Psoas muscle (tissue), 8 donors: Measurements from ENCODE around the gene BRWD1. TPM values are rescaled to one million over a fixed set of nuclear protein-coding genes. Genes with fewer than 3 reads are reported as not detected.

Source experiments
- ATAC-seq, 4 donors: fragments of 200-7000 bp; cut with Tn5 transposase; one replicate each; pipeline ENCODE4 v1.9.1; 2020; ENCODE audit warnings: moderate library complexity in 3 of 4, mild to moderate bottlenecking in 2 of 4
- DNase-seq, 2 donors: peaks; one replicate each; pipeline ENCODE4 v3.0.0-alpha.2; 2020
- H3K27ac ChIP-seq: fragments of 200-600 bp; one replicate; pipeline ENCODE4 v1.8.0; 2022
- H3K27me3 ChIP-seq, 3 donors: fragments of 200-600 bp in 1 of 3; one replicate each; pipeline versions ENCODE4 v1.6.1 to v1.8.0; 2013 to 2022; ENCODE audit warnings: low read length in 2 of 3, mild to moderate bottlenecking in 2 of 3, moderate library complexity in 1 of 3; ENCODE audit not compliant: insufficient read depth in 3 of 3
- H3K36me3 ChIP-seq, 2 donors: fragments of 200-600 bp in 1 of 2; one replicate each; pipeline versions ENCODE4 v1.6.1 to v1.8.0; 2013 to 2022; ENCODE audit warnings: low read depth in 1 of 2, mild to moderate bottlenecking in 1 of 2, moderate library complexity in 1 of 2; ENCODE audit not compliant: insufficient read depth in 1 of 2
- H3K4me1 ChIP-seq: fragments of 200-600 bp; one replicate; pipeline ENCODE4 v1.8.0; 2022
- H3K4me3 ChIP-seq: fragments of 200-600 bp; one replicate; pipeline ENCODE4 v1.8.0; 2022; ENCODE audit warnings: mild to moderate bottlenecking
- H3K9me3 ChIP-seq: fragments of 200-600 bp; one replicate; pipeline ENCODE4 v1.8.0; 2022
- CTCF ChIP-seq: fragments of 200-600 bp; IDR thresholded peaks from one replicate; pipeline ENCODE4 v1.8.0; 2022; ENCODE audit warnings: antibody characterized with exemption
- WGBS, 3 donors: extraction: QIAGEN DNeasy Blood & Tissue Kit; methylation state at CpG; one replicate each; pipeline versions ENCODE4 v1.1.6 to v1.1.7; 2013; 5-methylcytosine and 5-hydroxymethylcytosine counted together
- intact Hi-C, 2 donors: fragments of 100-400 bp; cut with DNase I; formaldehyde crosslinking; loops; one replicate each; pipeline versions ENCODE4 v1.11.0 to v1.14.2; 2022
- polyA plus RNA-seq, 3 donors: library from polyadenylated mRNA; stranded (reverse); fragments of 200-250 nt; gene quantifications; one replicate each; pipeline ENCODE4 v1.2.3, GENCODE V29; 2013
- total RNA-seq, 4 donors: library from RNA; stranded (reverse); fragmentation: NEBNext Ultra II Directional in 2 of 4; extraction: Animal tissue kit (Norgen Biotek cat#: 25700) in 2 of 4; gene quantifications; one replicate each; pipeline versions ENCODE4 v1.2.1 to v1.2.4, GENCODE V29; 2021 to 2023
- donor health status: healthy with polysubstance abuse.
- donor health status: DM: no; HTN: no; CAD: no; lungs with moderate emphysema.
- donor health status: Bipolar disorder and iron deficiency.
- donor health status: healthy.
- donor health status: DM: yes; HTN: yes; CAD: no.
- donor health status: DM: no; HTN: no; CAD: no.
- donor health status: DM: no; HTN: no; CAD: no.
- donor health status: DM: yes; HTN: yes; CAD: no.

The BRWD1 gene
- total and polyA plus RNA-seq, 7 donors, result 12.6 to 33.0 (median 30.2) TPM

- H3K27me3 ChIP-seq, result no peaks in the 10 kb centered on the region
- H3K27ac ChIP-seq, result no peak overlapping the region
- WGBS, 3 donors, result 92 to 98% (median 98%) methylated on average over 1 of the region's 1 CpG
- TF ChIP-seq CTCF, result no peak
- H3K9me3 ChIP-seq, result no peaks in the 10 kb centered on the region
- H3K4me3 ChIP-seq, result no peak overlapping the region
- intact Hi-C loops, result no loop called here
- H3K36me3 ChIP-seq, result peaks cover 10 to 59% of the 10 kb centered on the region in 2 donors
- H3K4me1 ChIP-seq, result peaks cover 3% of the 10 kb centered on the region
- no peak for DNase-seq
- no peak for ATAC-seq
Measured at GRCh38 chr21:39193380-39193779, 120.1 kb downstream of the BRWD1 start.

GRCh38 chr21:39189857-39190604 lies 123.4 kb downstream of the BRWD1 start:
- intact Hi-C loops, result loop anchor here in 1 of 2 donors (10.0 kb wide), 1 partner anchor 195 kb away; a partner anchor contains a TSS
- no peak for ATAC-seq
- no peak for TF ChIP-seq CTCF

GRCh38 chr21:39188521-39189139 lies 124.8 kb downstream of the BRWD1 start:
- H3K9me3 ChIP-seq, result no peaks in the 10 kb centered on the region
- H3K4me1 ChIP-seq, result peaks cover 15% of the 10 kb centered on the region
- no peak overlapping the region for H3K27ac ChIP-seq
- no peak for TF ChIP-seq CTCF
- peaks cover 0 to 11% of the 10 kb centered on the region in 2 donors for H3K36me3 ChIP-seq
- ATAC-seq (no peak), DNase-seq (no peak)
- 68 to 85% (median 73%) methylated on average over 2 of the region's 2 CpGs for WGBS, 3 donors
- no peaks in the 10 kb centered on the region for H3K27me3 ChIP-seq
- intact Hi-C loops, result loop anchor here in 1 of 2 donors (10.0 kb wide), 1 partner anchor 196 kb away; a partner anchor contains a TSS
- H3K4me3 ChIP-seq, result no peak overlapping the region

More at GRCh38 chr21:39189857-39190604, 123.4 kb downstream of the BRWD1 start:
- no peak overlapping the region for H3K27ac ChIP-seq
- DNase-seq, result no peak
- no peak overlapping the region for H3K4me3 ChIP-seq
- no peaks in the 10 kb centered on the region for H3K27me3 ChIP-seq
- no peaks in the 10 kb centered on the region for H3K9me3 ChIP-seq
- H3K4me1 ChIP-seq, result peaks cover 7% of the 10 kb centered on the region
- H3K36me3 ChIP-seq, result peaks cover 0 to 25% of the 10 kb centered on the region in 2 donors

- Histone ChIP-seq H3K27ac (no peak overlapping the region), H3K4me3 (no peak overlapping the region), H3K36me3 (peaks cover 0 to 6% of the 10 kb centered on the region in 2 donors), H3K4me1 (peaks cover 19% of the 10 kb centered on the region), H3K27me3 (no peaks in the 10 kb centered on the region), H3K9me3 (no peaks in the 10 kb centered on the region)
- intact Hi-C loops, result loop anchor here in 1 of 2 donors (10.0 kb wide), 1 partner anchor 198 kb away; a partner anchor contains a TSS
- WGBS, 3 donors, result 80 to 86% (median 82%) methylated on average over 5 of the region's 5 CpGs
- no peak for DNase-seq
- no peak for TF ChIP-seq CTCF
- ATAC-seq, result no peak
Measured at GRCh38 chr21:39187141-39187540, 126.3 kb downstream of the BRWD1 start.
